Fibroblast of the conjunctiva (primary cell): ENCODE data around the gene TCL1A.

Source experiments
- DNase-seq: peaks from one replicate; pipeline ENCODE4 v3.0.0-alpha.2; 2010; ENCODE audit warnings: low read depth

Gene TCL1A

GRCh38 chr14:95703805-95704204 is 10.1 kb downstream of the TCL1A start:
- DNase-seq = no peak

- no peak for DNase-seq
Observed at GRCh38 chr14:95703341-95703740, 10.6 kb downstream of the TCL1A start.

GRCh38 chr14:95701846-95702221 is 12.1 kb downstream of the TCL1A start:
- DNase-seq = no peak

GRCh38 chr14:95700221-95700976 is 13.5 kb downstream of the TCL1A start:
- DNase-seq = no peak

- no peak for DNase-seq
Observed at GRCh38 chr14:95699412-95699811, 14.5 kb downstream of the TCL1A start.

- DNase-seq = no peak
Observed at GRCh38 chr14:95698287-95698686, 15.6 kb downstream of the TCL1A start.

GRCh38 chr14:95697764-95698163 is 16.2 kb downstream of the TCL1A start:
- DNase-seq = no peak

- no peak for DNase-seq
Observed at GRCh38 chr14:95696741-95697140, 17.2 kb downstream of the TCL1A start.

- DNase-seq = no peak
Observed at GRCh38 chr14:95695913-95696312, 18.0 kb downstream of the TCL1A start.

GRCh38 chr14:95695051-95695450 is 18.9 kb downstream of the TCL1A start:
- DNase-seq = no peak

GRCh38 chr14:95692109-95692508 is 21.8 kb downstream of the TCL1A start:
- no peak for DNase-seq

- DNase-seq = no peak
Observed at GRCh38 chr14:95691591-95691990, 22.3 kb downstream of the TCL1A start.

- DNase-seq = no peak
Observed at GRCh38 chr14:95690815-95691214, 23.1 kb downstream of the TCL1A start.

- DNase-seq = no peak
Observed at GRCh38 chr14:95689441-95689840, 24.5 kb downstream of the TCL1A start.

GRCh38 chr14:95686935-95687334 is 27.0 kb downstream of the TCL1A start:
- DNase-seq = no peak

- no peak for DNase-seq
Observed at GRCh38 chr14:95685978-95686922, 27.7 kb downstream of the TCL1A start, which contains the start of gene TCL1B. Gene TCL1B, plus strand, starts transcription at chr14:95686426. Its CDS starts 42 bp downstream, at chr14:95686468.

- DNase-seq = no peak
Observed at GRCh38 chr14:95683793-95684192, 30.1 kb downstream of the TCL1A start.

- DNase-seq = no peak
Observed at GRCh38 chr14:95681153-95681552, 32.8 kb downstream of the TCL1A start.

- DNase-seq = no peak
Observed at GRCh38 chr14:95679998-95680735, 33.8 kb downstream of the TCL1A start.

- no peak for DNase-seq
Observed at GRCh38 chr14:95679148-95679815, 34.6 kb downstream of the TCL1A start.

GRCh38 chr14:95677179-95677835 is 36.6 kb downstream of the TCL1A start:
- DNase-seq = no peak
